IMR-90 (cell line): ENCODE measurements around the gene NAPSA.

ENCODE experiments used
- CEBPB ChIP-seq: IDR thresholded peaks from 2 replicates; pipeline ENCODE4 v1.6.1; 2012; ENCODE audit warnings: low read depth, low read length, improper control_type of control experiment
- MXI1 ChIP-seq: IDR thresholded peaks from 2 replicates; pipeline ENCODE4 v1.6.1; 2012; ENCODE audit warnings: low read depth, mild to moderate bottlenecking, low read length, moderate library complexity, borderline replicate concordance
- POLR2A ChIP-seq: IDR thresholded peaks from 2 replicates; pipeline ENCODE4 v1.6.1; 2012; ENCODE audit warnings: mild to moderate bottlenecking, low read depth, low read length
- RAD21 ChIP-seq: IDR thresholded peaks from 2 replicates; pipeline ENCODE4 v1.6.1; 2012; ENCODE audit warnings: low read length, improper control_type of control experiment
- RFX5 ChIP-seq: IDR thresholded peaks from 2 replicates; pipeline ENCODE4 v1.8.0; 2012; ENCODE audit warnings: low read depth, mild to moderate bottlenecking, low read length, moderate library complexity
- SMC3 ChIP-seq: fragments of 150-350 bp; IDR thresholded peaks from 2 replicates; pipeline ENCODE4 v1.6.1; 2016; ENCODE audit warnings: low read depth, mild to moderate bottlenecking, antibody characterized with exemption, low read length, moderate library complexity
- TF ChIP-seq, protein P1 (sequence below): conservative IDR thresholded peaks from 2 replicates; pipeline ENCODE4 v1.5.1; 2012; ENCODE audit warnings: mild to moderate bottlenecking, low read depth, low read length, improper control_type of control experiment

DNA sequence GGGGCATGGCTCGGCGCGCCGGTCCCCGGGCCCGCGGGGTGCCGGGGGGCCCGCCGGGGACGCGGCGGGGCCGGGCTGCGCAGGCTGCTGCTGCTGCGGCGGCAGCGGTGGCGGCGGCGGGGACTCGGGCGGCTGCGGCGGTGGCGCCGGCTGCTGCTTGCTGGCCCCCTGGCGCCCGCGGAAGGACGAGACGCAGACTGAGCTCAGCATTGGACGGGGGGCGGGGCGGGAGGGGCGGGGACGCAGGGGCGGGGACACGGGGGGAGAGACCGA lies 36.6 kb downstream of the NAPSA start:
- TF ChIP-seq, protein P1, sequence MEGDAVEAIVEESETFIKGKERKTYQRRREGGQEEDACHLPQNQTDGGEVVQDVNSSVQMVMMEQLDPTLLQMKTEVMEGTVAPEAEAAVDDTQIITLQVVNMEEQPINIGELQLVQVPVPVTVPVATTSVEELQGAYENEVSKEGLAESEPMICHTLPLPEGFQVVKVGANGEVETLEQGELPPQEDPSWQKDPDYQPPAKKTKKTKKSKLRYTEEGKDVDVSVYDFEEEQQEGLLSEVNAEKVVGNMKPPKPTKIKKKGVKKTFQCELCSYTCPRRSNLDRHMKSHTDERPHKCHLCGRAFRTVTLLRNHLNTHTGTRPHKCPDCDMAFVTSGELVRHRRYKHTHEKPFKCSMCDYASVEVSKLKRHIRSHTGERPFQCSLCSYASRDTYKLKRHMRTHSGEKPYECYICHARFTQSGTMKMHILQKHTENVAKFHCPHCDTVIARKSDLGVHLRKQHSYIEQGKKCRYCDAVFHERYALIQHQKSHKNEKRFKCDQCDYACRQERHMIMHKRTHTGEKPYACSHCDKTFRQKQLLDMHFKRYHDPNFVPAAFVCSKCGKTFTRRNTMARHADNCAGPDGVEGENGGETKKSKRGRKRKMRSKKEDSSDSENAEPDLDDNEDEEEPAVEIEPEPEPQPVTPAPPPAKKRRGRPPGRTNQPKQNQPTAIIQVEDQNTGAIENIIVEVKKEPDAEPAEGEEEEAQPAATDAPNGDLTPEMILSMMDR: no peak
- TF ChIP-seq RFX5: no peak
- no peak for TF ChIP-seq POLR2A
- TF ChIP-seq CEBPB: no peak
- TF ChIP-seq MXI1: no peak
- TF ChIP-seq SMC3: no peak
- TF ChIP-seq RAD21: no peak
